GM12873 (cell line): Measurements from ENCODE around the gene PGBD1.

Experiments
- CTCF ChIP-seq: IDR thresholded peaks from 2 replicates; pipeline ENCODE4 v1.5.1; 2012; ENCODE audit warnings: low read depth, mild to moderate bottlenecking, moderate library complexity, low read length, control low read depth; ENCODE audit not compliant: insufficient read depth; ENCODE audit errors: missing control alignments

The PGBD1 gene

GRCh38 chr6:28258877-28259777 is 22.2 kb upstream of the PGBD1 start, which contains the start of gene NKAPL:
NKAPL (plus strand) TSS chr6:28259297; CDS start chr6:28259372, 75 bp downstream.
- no peak for TF ChIP-seq CTCF

DNA sequence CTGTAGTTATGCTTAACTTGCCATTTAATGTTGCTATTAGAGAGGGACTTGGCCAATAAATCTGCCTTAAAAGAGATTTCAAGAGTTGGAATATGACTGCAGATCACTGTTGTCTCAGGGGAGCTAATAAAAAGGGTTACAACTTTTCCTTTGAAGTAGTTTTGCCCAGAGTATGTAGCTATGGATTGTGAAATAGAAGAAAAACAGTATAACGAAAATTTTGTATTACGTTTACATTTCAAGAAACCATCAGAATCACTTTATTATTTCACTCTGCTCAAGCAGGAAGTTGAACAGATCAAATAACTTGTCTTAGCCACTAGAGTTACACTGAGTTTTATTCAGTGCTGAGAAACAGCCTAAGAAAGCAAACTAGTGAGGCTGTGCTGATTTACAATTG is 17.4 kb upstream of the PGBD1 start:
- TF ChIP-seq CTCF, result no peak

DNA sequence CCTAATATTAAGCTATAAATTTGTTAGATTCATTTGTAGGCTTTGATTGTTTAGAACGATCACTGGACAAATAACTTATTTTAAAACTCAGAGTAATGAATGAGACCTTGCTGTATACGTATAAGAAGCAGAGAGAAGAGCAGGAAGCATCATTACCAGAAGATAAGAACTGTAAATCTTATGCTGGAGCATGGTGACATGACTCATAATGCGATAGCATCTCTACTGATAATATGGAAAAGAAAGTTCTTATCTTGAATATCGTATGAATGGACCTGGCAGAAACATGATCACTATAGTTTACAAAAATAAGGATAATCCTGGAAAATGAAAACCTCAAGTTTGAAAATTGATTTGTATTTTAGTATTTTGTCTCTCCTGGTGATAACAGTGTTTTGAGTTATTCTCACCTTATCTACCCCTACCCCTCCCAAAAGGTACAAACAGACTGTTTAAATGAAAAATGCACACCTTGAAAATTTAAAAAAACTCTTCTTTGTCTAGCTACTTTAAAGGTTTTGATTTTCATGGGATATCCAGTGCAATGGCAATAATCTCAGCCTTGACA is 16.5 kb upstream of the PGBD1 start:
- TF ChIP-seq CTCF, result no peak

DNA sequence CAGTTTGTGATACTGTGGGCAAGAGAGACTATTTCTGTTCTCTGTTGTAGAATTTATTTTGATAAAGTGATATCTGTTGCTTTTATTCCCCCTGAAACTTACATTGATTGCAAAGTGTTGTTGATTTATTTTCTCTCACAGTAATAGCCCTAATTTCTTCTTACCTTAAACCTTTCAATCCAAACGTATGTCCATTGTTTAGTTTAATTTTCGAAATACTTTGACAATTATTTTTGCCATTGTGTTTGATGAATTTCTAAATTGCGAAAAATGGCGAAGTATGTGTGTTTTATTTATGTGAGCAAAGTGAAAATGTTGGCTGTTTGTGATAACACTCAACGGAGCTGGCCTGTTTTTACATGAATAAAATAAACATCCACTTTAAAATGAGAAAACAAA is 14.8 kb upstream of the PGBD1 start:
- TF ChIP-seq CTCF, result no peak

- TF ChIP-seq CTCF, result no peak
Measured at GRCh38 chr6:28266962-28267694, 14.2 kb upstream of the PGBD1 start, which contains the start of gene ZSCAN26. ZSCAN26 (plus strand) TSS chr6:28267143; CDS start chr6:28271920, 4,777 bp downstream.

GRCh38 chr6:28267695-28268059 is 13.7 kb upstream of the PGBD1 start:
- no peak for TF ChIP-seq CTCF

DNA sequence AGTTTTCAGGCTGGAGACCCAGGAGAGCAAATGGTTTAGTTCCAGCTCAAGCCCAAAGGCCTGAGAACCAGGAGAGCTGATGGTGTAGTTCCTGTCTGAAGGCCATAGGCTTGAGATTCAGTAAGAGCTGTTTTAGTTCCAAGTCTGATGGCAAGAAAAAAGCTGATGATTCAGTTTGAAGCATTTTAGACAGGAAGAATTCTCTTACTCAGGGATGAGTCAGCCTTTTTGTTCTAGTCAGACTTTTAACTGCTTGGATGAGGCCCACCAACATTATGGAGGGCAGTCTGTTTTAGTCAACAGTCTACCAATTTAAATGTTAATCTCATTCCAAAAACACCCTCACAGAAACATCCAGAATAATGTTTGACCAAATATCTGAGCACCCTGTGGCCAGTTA is 11.9 kb upstream of the PGBD1 start:
- no peak for TF ChIP-seq CTCF
